NB4 (cell line): Measurements from ENCODE around the gene CD101.

Experiments
- DNase-seq: peaks from one replicate; pipeline ENCODE4 v3.0.0; 2010; ENCODE audit warnings: low read depth
- H3K4me3 ChIP-seq: one replicate; pipeline ENCODE4 v1.5.1; 2011; ENCODE audit warnings: mild to moderate bottlenecking, low read depth, low read length, moderate library complexity
- CTCF ChIP-seq: IDR thresholded peaks from one replicate; pipeline ENCODE4 v1.5.1; 2012; ENCODE audit warnings: low read depth, low read length
- MYC ChIP-seq: IDR thresholded peaks from 2 replicates; pipeline ENCODE4 v1.6.1; 2011; ENCODE audit warnings: low read depth, low read length
- POLR2A ChIP-seq: IDR thresholded peaks from 2 replicates; pipeline ENCODE4 v1.6.1; 2011; ENCODE audit warnings: mild to moderate bottlenecking; ENCODE audit not compliant: insufficient read length; ENCODE audit errors: extremely low read depth
- TF ChIP-seq, protein P1 (sequence below): IDR thresholded peaks from 2 replicates; pipeline ENCODE4 v1.6.1; 2011; ENCODE audit warnings: low read depth, low read length

CD101 gene

DNA sequence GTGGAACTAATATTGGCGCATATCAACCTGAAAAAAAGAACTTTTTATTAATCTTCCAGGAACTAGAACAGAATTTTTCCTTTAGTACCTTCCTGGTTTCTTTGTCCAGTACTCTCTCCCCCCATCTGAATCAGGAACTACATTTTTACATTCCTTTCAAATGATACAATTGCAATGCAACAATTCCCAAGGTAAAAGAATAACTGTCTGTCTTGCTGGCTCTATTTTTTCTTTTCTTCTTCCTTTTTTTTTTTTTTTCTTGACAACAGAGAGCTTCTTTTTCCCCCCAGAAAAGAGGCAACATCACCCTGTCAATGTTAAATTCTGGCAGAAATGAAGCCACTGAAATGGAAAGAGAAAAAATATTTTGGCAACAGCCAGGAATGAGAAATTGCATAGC lies 4.5 kb upstream of the CD101 start:
- no peak overlapping the region for H3K4me3 ChIP-seq
- no peak for DNase-seq
- TF ChIP-seq, protein P1, sequence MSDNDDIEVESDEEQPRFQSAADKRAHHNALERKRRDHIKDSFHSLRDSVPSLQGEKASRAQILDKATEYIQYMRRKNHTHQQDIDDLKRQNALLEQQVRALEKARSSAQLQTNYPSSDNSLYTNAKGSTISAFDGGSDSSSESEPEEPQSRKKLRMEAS = no peak
- no peak for TF ChIP-seq POLR2A
- no peak for TF ChIP-seq MYC
- TF ChIP-seq CTCF = no peak

DNA sequence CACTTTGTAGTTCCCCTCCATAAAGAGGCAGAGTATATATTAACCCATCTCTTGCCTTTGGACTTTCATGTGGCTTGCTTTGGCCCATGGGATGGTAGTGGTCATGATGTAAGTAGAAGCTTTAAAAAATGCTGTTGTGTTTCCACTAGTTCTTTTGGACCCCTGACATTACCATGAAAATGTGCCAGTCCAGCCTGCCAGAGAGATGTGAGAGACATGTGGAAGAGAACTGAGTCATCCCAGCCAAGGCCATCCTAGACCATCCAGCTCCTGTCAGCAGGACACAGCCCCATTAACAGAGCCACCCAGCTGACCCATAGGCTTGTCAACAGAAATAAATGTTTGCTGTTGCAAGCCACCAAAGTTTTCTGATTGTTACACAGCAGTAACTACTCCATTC lies 3.9 kb upstream of the CD101 start:
- no peak overlapping the region for H3K4me3 ChIP-seq
- TF ChIP-seq CTCF (no peak), MYC (no peak), POLR2A (no peak)
- TF ChIP-seq, protein P1 = no peak
- DNase-seq = no peak

- no peak overlapping the region for H3K4me3 ChIP-seq
- TF ChIP-seq POLR2A (no peak), CTCF (no peak), MYC (no peak)
- TF ChIP-seq, protein P1 = no peak
- no peak for DNase-seq
Observed at GRCh38 chr1:116999596-116999995, 2.0 kb upstream of the CD101 start.

- TF ChIP-seq, protein P1 = no peak
- TF ChIP-seq MYC = no peak
- TF ChIP-seq POLR2A = no peak
- TF ChIP-seq CTCF = no peak
- H3K4me3 ChIP-seq = no peak overlapping the region
- DNase-seq = no peak
Observed at GRCh38 chr1:117000142-117000541, 1.4 kb upstream of the CD101 start.

GRCh38 chr1:117003223-117003875 lies 1.8 kb downstream of the CD101 start:
- TF ChIP-seq POLR2A = no peak
- no peak for TF ChIP-seq MYC
- TF ChIP-seq, protein P1 = no peak
- TF ChIP-seq CTCF = no peak
- no peak overlapping the region for H3K4me3 ChIP-seq
- DNase-seq = peak; percentile 90

- no peak overlapping the region for H3K4me3 ChIP-seq
- TF ChIP-seq POLR2A = no peak
- TF ChIP-seq CTCF = no peak
- TF ChIP-seq, protein P1 = no peak
- TF ChIP-seq MYC = no peak
- no peak for DNase-seq
Observed at GRCh38 chr1:117007719-117008013, 6.1 kb downstream of the CD101 start.
